Right lobe of liver (tissue), 6 donors: ENCODE data around the gene MTAP. TPM values are rescaled to one million over a fixed set of nuclear protein-coding genes. Genes with fewer than 3 reads are reported as not detected.

ENCODE experiments used
- ATAC-seq, 4 donors: fragments of 200-7000 bp; cut with Tn5 transposase; one replicate each; pipeline ENCODE4 v1.9.1; 2020; ENCODE audit warnings: mild to moderate bottlenecking in 4 of 4, moderate library complexity in 4 of 4
- DNase-seq, 3 donors: peaks; one replicate each; pipeline ENCODE4 v3.0.0-alpha.2; 2020
- H3K27ac ChIP-seq, 3 donors: fragments of 200-600 bp; one replicate each; pipeline ENCODE4 v1.8.0; 2022
- H3K27me3 ChIP-seq, 2 donors: fragments of 200-600 bp; one replicate each; pipeline ENCODE4 v1.8.0; 2022
- H3K36me3 ChIP-seq, 4 donors: fragments of 200-600 bp; sonication (generic) in 1 of 4; one replicate each; pipeline versions ENCODE4 v1.5.1 to v1.8.0; 2017 to 2022; ENCODE audit warnings: control low read depth in 1 of 4
- H3K4me1 ChIP-seq, 4 donors: fragments of 200-600 bp; sonication (generic) in 1 of 4; one replicate each; pipeline versions ENCODE4 v1.5.1 to v1.8.0; 2017 to 2022; ENCODE audit warnings: control low read depth in 1 of 4
- H3K4me3 ChIP-seq, 3 donors: fragments of 200-600 bp; one replicate each; pipeline ENCODE4 v1.8.0; 2022
- H3K9me3 ChIP-seq, 4 donors: fragments of 200-600 bp; sonication (generic) in 1 of 4; one replicate each; pipeline versions ENCODE4 v1.5.1 to v1.8.0; 2017 to 2022; ENCODE audit warnings: control low read depth in 1 of 4
- POLR2A ChIP-seq: fragments of 450-650 bp; IDR thresholded peaks from one replicate; pipeline ENCODE4 v1.6.1; 2017; ENCODE audit warnings: antibody characterized with exemption, mild to moderate bottlenecking
- WGBS: methylation state at CpG from one replicate; pipeline ENCODE4 v1.1.6; 2018; ENCODE audit warnings: low coverage, low lambda C conversion rate; ENCODE audit not compliant: insufficient coverage; ENCODE audit errors: missing lambda C conversion rate; 5-methylcytosine and 5-hydroxymethylcytosine counted together
- intact Hi-C, 2 donors: fragments of 100-400 bp; cut with DNase I; formaldehyde crosslinking; loops; one replicate each; pipeline versions ENCODE4 v1.11.2 to v1.14.1; 2022
- total RNA-seq, 6 experiments: library from RNA; depleted of rRNA in 2 of 6; stranded (reverse); fragments of >200 nt in 2 of 6; fragmentation: NEBNext Ultra II Directional in 3 of 6; extraction: Animal tissue kit (Norgen Biotek cat#: 25700) in 3 of 6; gene quantifications; one replicate each; pipeline versions ENCODE4 v1.1.0 to v1.2.4, GENCODE V29; 2016 to 2023
- TF ChIP-seq, protein P1 (sequence below), 4 donors: fragments of 200-600 bp in 3 of 4; fragments of 450-650 bp in 1 of 4; IDR thresholded peaks; one replicate each; pipeline versions ENCODE4 v1.5.1 to v1.8.0; 2016 to 2022; ENCODE audit warnings: antibody characterized with exemption in 4 of 4, mild to moderate bottlenecking in 2 of 4
- donor health status: DM: no; HTN: yes; CAD: no.
- donor health status: DM: no; HTN: no; CAD: no.
- donor health status: DM: no; HTN: no; CAD: no.
- donor health status: DM: no; HTN: yes; CAD: no.
- donor health status: DM: no; HTN: yes; CAD: no.

The MTAP gene
- total RNA-seq, 6 experiments from 2014 or later: 18.1 to 23.7 (median 20.5) TPM

DNA sequence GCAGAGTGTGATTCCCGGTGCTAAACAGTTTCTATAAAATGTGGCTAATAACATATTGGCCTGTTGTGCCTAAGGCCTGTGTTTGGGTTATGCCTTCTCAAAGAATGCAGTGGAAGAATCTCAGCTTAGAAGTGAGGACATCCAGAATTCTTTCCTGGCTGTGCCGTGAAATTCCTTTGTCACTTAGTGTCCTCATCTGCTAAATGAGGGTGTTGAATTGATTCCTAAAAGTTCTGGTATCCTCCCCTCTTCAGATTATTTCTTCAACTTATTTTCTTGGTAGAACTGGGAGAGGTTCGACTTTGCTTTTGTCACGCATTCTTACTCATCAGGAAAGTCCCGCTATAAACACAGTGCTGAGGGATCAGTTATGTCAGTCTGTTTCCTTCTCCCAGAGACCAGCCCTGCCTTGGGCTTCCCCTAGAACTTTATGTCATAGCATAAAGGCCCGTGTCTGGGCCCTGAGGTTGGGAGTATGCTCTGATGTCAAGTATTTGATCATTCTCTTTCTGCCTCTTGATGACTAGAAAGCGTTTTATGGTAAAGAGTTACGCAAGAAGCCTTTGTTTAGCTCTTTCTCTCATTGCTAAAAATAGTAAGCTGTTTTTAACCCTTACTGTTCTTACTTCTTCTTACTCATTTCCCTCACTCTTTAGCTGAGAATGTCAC, 29.5 kb downstream of the MTAP start:
- H3K27ac ChIP-seq: no peak overlapping the region

DNA sequence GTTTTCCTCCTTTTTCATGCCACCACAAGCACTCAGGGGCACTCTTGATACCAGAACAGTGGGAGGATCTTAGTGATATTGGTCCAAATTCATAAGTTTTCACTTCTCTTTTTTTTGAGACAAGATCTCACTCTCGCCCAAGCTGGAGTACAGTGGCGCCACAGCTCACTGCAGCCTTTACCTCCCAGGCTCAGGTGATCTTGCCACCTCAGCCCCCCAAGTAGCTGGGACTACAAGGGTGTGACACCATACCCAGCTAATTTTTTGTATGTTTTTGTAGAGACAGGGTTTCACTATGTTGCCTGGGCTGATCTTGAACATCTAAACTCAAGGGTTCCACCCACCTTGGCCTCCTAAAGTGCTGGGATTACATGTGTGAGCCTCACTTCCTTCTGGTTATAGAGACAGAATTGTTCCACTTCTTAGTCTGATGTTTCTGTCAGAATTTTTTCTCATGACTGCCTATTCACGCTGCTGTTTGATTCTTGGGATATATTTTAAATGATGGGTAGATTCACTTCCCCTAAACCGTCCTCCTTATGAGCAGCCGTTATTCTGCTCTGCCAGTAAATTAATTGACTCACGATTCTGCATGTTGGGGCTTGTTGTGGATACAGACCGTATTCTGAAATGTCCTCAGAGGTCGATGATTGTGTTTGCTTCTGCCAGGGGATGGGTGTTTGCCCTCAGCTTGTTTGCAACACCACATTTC, 30.8 kb downstream of the MTAP start:
- Histone ChIP-seq H3K27ac (no peak overlapping the region), H3K9me3 (no peaks in the 10 kb centered on the region), H3K4me1 (peaks cover 0 to 11% (median 0%) of the 10 kb centered on the region in 4 donors), H3K36me3 (peaks cover 0 to 4% (median 4%) of the 10 kb centered on the region in 4 donors), H3K4me3 (no peak overlapping the region), H3K27me3 (no peaks in the 10 kb centered on the region)
- TF ChIP-seq, protein P1, sequence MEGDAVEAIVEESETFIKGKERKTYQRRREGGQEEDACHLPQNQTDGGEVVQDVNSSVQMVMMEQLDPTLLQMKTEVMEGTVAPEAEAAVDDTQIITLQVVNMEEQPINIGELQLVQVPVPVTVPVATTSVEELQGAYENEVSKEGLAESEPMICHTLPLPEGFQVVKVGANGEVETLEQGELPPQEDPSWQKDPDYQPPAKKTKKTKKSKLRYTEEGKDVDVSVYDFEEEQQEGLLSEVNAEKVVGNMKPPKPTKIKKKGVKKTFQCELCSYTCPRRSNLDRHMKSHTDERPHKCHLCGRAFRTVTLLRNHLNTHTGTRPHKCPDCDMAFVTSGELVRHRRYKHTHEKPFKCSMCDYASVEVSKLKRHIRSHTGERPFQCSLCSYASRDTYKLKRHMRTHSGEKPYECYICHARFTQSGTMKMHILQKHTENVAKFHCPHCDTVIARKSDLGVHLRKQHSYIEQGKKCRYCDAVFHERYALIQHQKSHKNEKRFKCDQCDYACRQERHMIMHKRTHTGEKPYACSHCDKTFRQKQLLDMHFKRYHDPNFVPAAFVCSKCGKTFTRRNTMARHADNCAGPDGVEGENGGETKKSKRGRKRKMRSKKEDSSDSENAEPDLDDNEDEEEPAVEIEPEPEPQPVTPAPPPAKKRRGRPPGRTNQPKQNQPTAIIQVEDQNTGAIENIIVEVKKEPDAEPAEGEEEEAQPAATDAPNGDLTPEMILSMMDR (IDR thresholded peaks at IDR 0.05): no peak
- TF ChIP-seq POLR2A: no peak
- intact Hi-C loops: no loop called here
- WGBS: 28% methylated on average over 6 of the region's 8 CpGs
- no peak for DNase-seq
- peak; percentile 43 to 77 (median 55) for ATAC-seq

More for the DNA sequence above, 29.5 kb downstream of the MTAP start:
- intact Hi-C loops: no loop called here
- Histone ChIP-seq H3K36me3 (peaks cover 0 to 4% (median 2%) of the 10 kb centered on the region in 4 donors), H3K4me1 (peaks cover 0 to 11% (median 0%) of the 10 kb centered on the region in 4 donors), H3K9me3 (no peaks in the 10 kb centered on the region), H3K27me3 (no peaks in the 10 kb centered on the region), H3K4me3 (no peak overlapping the region)
- TF ChIP-seq, protein P1 (IDR thresholded peaks at IDR 0.05): no peak
- TF ChIP-seq POLR2A: no peak
- DNase-seq (no peak), ATAC-seq (peak in 2 of 4 donors; percentile 16 to 32)
- 69% methylated on average over 8 of the region's 8 CpGs for WGBS

DNA sequence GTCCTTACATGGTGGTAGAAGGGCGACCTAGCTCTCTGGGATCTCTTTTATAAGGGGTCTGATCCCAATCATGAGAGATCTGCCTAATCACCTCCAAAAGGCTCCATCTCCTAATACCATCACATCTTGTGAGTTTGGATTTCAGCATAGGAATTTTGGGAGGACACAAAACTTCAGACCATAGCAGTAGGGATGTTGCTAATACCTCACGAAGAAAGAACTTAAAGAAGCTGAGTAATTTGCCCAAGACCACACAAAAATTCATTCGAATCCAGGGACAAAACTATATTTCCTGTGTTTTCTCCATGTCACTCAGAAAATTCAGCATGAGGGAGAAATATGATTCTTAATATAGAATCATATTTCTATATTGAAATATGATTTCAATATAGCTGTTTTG, 32.7 kb downstream of the MTAP start:
- Histone ChIP-seq H3K27me3 (no peaks in the 10 kb centered on the region), H3K36me3 (peaks cover 0 to 14% (median 4%) of the 10 kb centered on the region in 4 donors)
- no peak for ATAC-seq

DNA sequence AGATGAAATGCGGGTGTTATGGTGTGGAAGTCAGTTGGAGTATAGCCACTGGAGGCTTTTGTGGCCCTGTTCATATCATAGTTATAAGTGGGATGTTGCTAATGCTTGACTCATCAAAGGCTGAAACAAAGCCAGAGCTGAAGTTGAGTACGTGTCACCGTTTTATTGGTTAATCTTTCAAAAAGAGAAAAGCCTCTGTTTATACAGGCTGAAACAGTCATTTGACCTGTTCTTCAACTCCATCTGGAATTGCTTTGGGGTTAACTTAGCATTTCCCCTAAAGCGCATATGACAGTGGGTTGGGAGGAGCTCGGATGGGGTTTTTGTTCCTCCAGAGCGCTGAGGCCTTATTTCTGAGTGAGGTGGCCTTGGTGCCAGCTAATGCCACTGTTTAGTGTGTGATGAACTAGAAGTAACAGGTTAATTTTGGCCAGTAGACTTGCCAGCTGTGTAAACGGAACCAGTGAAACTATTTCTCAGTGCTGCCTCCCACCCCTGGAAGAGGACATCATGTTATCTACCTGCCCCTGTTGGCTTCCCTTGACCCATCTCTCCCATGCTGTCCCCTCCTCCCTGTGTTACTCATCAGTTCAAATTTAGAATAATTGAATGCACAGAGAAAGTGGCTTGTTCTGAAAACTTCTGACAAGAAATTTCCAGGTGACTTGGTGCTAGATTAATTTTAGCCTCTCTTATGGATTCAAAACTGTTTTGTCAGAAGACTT, 34.2 kb downstream of the MTAP start:
- ATAC-seq: peak in 3 of 4 donors; percentile 14 to 81 (median 23)
- H3K27ac ChIP-seq: no peak overlapping the region

More for the DNA sequence above, 32.7 kb downstream of the MTAP start:
- no peak for DNase-seq
- Histone ChIP-seq H3K4me3 (no peak overlapping the region), H3K9me3 (no peaks in the 10 kb centered on the region), H3K4me1 (peaks cover 0 to 11% (median 0%) of the 10 kb centered on the region in 4 donors), H3K27ac (no peak overlapping the region)
- intact Hi-C loops: no loop called here
- 87% methylated on average over 3 of the region's 3 CpGs for WGBS
- TF ChIP-seq, protein P1 (IDR thresholded peaks at IDR 0.05): no peak
- no peak for TF ChIP-seq POLR2A

More for the DNA sequence above, 34.2 kb downstream of the MTAP start:
- no peaks in the 10 kb centered on the region for H3K27me3 ChIP-seq
- intact Hi-C loops: no loop called here
- H3K4me1 ChIP-seq: peaks cover 0 to 11% (median 0%) of the 10 kb centered on the region in 4 donors
- TF ChIP-seq, protein P1 (IDR thresholded peaks at IDR 0.05): no peak
- no peak for TF ChIP-seq POLR2A
- 57% methylated on average over 6 of the region's 7 CpGs for WGBS
- H3K4me3 ChIP-seq: no peak overlapping the region
- no peak for DNase-seq
- no peaks in the 10 kb centered on the region for H3K9me3 ChIP-seq
- H3K36me3 ChIP-seq: peaks cover 0 to 14% (median 7%) of the 10 kb centered on the region in 4 donors
